ENCODE data around the gene FAM83C. TPM values are rescaled to one million over a fixed set of nuclear protein-coding genes. Genes with fewer than 3 reads are reported as not detected.

The FAM83C gene
- total and polyA plus RNA-seq, 7 donors = under 0.01 to 0.03 TPM; not detected in 5

DNA sequence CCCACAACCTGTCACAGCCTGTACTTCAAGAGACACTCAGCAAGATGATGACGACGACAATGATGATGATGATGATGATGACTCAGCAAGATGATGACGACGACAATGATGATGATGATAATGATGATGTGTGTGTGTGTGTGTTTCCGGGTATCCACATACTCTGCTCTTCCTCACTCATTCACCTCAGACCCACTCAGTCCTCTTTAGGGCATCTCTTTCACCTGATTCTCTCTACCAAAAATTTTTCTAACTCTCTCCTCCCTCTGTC lies 6.5 kb downstream of the FAM83C start:
- Histone ChIP-seq H3K27ac (no peak overlapping the region), H3K4me3 (no peak overlapping the region), H3K27me3 (no peaks in the 10 kb centered on the region), H3K36me3 (peaks cover 0 to 2% (median 0%) of the 10 kb centered on the region in 4 donors), H3K9me3 (no peaks in the 10 kb centered on the region), H3K4me1 (peaks cover 0 to 23% (median 21%) of the 10 kb centered on the region in 4 donors)
- intact Hi-C loops (cut with DNase I) = no loop called here
- 34 to 69% methylated on average over 5 of the region's 5 CpGs for WGBS, 2 donors
- TF ChIP-seq, protein P1, sequence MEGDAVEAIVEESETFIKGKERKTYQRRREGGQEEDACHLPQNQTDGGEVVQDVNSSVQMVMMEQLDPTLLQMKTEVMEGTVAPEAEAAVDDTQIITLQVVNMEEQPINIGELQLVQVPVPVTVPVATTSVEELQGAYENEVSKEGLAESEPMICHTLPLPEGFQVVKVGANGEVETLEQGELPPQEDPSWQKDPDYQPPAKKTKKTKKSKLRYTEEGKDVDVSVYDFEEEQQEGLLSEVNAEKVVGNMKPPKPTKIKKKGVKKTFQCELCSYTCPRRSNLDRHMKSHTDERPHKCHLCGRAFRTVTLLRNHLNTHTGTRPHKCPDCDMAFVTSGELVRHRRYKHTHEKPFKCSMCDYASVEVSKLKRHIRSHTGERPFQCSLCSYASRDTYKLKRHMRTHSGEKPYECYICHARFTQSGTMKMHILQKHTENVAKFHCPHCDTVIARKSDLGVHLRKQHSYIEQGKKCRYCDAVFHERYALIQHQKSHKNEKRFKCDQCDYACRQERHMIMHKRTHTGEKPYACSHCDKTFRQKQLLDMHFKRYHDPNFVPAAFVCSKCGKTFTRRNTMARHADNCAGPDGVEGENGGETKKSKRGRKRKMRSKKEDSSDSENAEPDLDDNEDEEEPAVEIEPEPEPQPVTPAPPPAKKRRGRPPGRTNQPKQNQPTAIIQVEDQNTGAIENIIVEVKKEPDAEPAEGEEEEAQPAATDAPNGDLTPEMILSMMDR (IDR thresholded peaks at IDR 0.05) = no peak
- TF ChIP-seq POLR2A (IDR thresholded peaks at IDR 0.05) (no peak), EP300 (IDR thresholded peaks at IDR 0.05) (no peak)
- no peak for DNase-seq

DNA sequence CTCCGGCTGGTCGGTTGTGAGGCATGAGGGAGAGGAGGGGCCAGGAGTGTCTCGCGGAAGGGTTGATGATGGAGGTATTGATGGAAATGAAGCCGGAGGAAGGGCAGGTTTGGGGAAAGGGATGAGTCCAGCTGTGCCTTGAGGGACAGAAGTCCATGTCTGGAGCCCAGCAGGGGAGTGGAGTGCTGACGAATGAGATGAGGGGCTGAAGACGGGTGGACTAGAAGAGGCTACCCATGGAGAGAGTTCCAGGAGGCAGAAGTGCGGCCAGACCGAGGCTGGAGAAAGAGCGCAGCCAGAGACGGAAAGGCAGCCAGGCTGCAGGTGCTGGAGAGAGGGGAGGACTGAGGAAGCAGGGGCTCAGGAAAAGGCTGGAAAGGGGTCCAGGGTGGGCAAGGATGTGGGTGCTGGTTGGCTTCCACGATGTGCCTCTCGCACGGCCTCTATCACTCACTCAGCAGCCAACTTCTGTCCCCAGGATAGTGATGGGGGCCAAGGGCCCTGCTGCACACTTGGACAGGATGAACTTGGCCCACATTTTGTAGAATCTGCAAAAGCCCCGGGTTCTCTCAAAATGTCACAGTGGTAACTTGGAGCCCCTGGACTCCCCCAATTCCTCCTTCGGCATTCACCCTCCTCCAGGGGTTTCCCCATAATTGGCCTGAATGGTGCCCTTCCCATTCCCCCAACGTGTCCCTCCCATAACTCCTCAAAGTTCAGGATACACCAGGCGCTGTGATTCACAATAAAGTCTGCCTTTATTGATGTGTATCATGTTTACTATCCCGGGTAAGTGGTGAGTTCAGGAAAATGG lies 7.0 kb downstream of the FAM83C start:
- peaks cover 3 to 7% (median 4%) of the 10 kb centered on the region in 4 donors for H3K36me3 ChIP-seq
- no peaks in the 10 kb centered on the region for H3K27me3 ChIP-seq
- no peaks in the 10 kb centered on the region for H3K9me3 ChIP-seq
- TF ChIP-seq POLR2AphosphoS5 (IDR thresholded peaks at IDR 0.05) = no peak
- TF ChIP-seq, protein P1 (IDR thresholded peaks at IDR 0.05) = no peak
- no peak for TF ChIP-seq POLR2A (IDR thresholded peaks at IDR 0.05)
- TF ChIP-seq EP300 (IDR thresholded peaks at IDR 0.05) = no peak
- 45 to 56% methylated on average over 19 of the region's 19 CpGs for WGBS, 2 donors
- H3K27ac ChIP-seq = peak overlapping the region; percentile 80 to 86 (median 82)
- no peak for DNase-seq
- H3K4me1 ChIP-seq = peaks cover 0 to 23% (median 21%) of the 10 kb centered on the region in 4 donors
- H3K4me3 ChIP-seq = peak overlapping the region; percentile 70 to 91 (median 74)
- intact Hi-C loops (cut with DNase I) = no loop called here

DNA sequence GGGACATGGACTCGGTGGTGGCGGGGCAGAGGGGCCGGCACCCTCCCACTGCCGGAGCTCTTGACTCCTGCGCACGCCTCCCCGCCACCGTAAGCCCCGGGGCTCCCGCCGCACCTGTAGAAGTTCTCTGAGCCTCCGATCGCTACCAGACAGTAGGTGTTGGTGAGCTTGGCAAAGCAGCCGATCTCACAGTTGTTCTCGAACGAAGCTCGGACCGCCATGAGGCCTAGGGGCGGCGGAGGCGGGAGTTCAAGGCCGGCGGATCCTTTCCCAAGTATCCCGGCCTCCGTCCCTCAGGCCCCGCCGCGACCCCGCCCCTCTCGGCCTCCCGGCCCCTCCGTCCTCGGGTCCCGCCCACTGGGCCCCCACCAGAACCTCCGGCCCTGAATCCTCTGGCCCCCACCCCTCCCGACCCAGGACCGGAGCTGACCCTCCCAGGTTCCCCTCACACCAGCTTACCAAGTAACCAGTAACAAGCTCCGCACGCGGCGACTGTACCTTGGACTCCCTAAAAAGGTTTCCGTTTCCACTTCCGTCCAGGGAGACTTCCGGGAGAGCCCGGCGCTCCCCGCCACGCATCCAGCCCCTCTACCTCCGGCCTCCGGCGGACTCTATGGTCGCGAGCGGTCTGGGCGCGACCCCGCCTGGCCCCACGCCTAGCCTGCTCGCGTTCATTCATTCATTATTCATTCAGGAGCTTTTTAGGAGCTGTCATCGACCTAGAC lies 7.8 kb downstream of the FAM83C start, which contains the start of gene EIF6:
EIF6 (minus strand) TSS at position 506 of the 725 bp plus-strand sequence; CDS start at position 221, 285 bp downstream.
- peak; percentile 89 for DNase-seq
- H3K27me3 ChIP-seq = no peaks in the 10 kb centered on the region
- intact Hi-C loops (cut with DNase I) = no loop called here
- 0 to 1% methylated on average over 61 of the region's 61 CpGs for WGBS, 2 donors
- no peaks in the 10 kb centered on the region for H3K9me3 ChIP-seq
- H3K36me3 ChIP-seq = peaks cover 10 to 15% (median 12%) of the 10 kb centered on the region in 4 donors
- peak within 1 kb of the TSS; percentile 80 to 86 (median 82) for H3K27ac ChIP-seq
- peaks cover 0 to 23% (median 21%) of the 10 kb centered on the region in 4 donors for H3K4me1 ChIP-seq
- H3K4me3 ChIP-seq = peak within 1 kb of the TSS; percentile 70 to 91 (median 74)
- no peak for TF ChIP-seq EP300 (IDR thresholded peaks at IDR 0.05)
- peak; percentile 23 to 62 (median 40) for TF ChIP-seq POLR2AphosphoS5 (IDR thresholded peaks at IDR 0.05)
- peak in 1 of 2 donors; percentile 31 for TF ChIP-seq POLR2A (IDR thresholded peaks at IDR 0.05)

DNA sequence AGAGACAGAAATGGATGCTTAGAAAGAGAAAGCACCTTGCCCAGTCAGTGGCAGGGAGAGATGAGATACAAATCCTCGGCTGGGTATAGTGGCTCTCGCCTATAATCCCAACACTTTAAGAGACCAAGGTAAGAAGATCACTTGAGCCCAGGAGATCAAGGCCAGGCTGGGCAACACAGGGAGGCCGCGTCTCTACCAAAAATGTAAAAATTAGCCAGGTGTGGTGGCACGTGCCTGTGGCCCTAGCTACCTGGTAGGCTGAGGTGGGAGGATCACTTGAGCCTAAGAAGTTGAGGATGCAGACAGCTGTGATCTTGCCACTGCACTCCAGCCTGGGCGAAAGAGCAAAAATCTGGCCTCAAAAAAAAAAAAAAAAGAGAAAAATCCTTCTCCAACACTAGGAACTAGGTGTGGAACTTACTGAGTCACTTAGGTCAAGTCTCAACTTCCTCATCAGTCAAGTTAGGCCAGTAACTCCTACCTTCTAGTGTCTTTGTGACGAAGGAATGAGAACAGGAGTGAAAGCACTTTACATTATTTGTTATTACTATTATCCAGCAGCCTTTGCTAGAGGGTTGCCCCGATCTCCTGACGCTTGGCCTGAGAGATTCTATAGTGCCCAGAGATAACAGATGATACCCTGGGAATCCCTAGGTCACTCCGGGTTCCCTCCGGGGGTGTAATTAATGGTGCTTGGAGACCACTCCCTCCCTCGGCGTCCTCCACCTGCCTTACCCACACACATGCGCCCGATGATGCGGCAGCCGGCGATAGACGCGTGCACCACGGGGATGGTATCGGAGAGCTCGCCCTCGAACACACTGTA lies 8.6 kb downstream of the FAM83C start:
- TF ChIP-seq, protein P1 (IDR thresholded peaks at IDR 0.05) = no peak
- TF ChIP-seq POLR2A (IDR thresholded peaks at IDR 0.05) (no peak), EP300 (IDR thresholded peaks at IDR 0.05) (no peak)
- 10 to 20% methylated on average over 24 of the region's 24 CpGs for WGBS, 2 donors
- Histone ChIP-seq H3K27me3 (no peaks in the 10 kb centered on the region), H3K4me3 (peak overlapping the region; percentile 70 to 91 (median 74)), H3K4me1 (peaks cover 0 to 27% (median 22%) of the 10 kb centered on the region in 4 donors), H3K9me3 (no peaks in the 10 kb centered on the region), H3K36me3 (peaks cover 17 to 23% (median 20%) of the 10 kb centered on the region in 4 donors), H3K27ac (peak overlapping the region; percentile 80 to 86 (median 82))
- DNase-seq = no peak
- intact Hi-C loops (cut with DNase I) = no loop called here
